NCI-H1417 (cell line): ENCODE measurements around the gene SMIM22.

Source experiments
- DNase-seq, 3 experiments: peaks; one replicate each; lab custom pipeline; 2025; lab: John Stamatoyannopoulos, UW

Gene SMIM22

GRCh38 chr16:4814542-4815173 is 19.5 kb downstream of the SMIM22 start:
- no peak for DNase-seq

GRCh38 chr16:4820652-4821051 is 25.5 kb downstream of the SMIM22 start:
- DNase-seq = no peak

GRCh38 chr16:4825196-4825595 is 30.0 kb downstream of the SMIM22 start:
- DNase-seq = no peak

DNA sequence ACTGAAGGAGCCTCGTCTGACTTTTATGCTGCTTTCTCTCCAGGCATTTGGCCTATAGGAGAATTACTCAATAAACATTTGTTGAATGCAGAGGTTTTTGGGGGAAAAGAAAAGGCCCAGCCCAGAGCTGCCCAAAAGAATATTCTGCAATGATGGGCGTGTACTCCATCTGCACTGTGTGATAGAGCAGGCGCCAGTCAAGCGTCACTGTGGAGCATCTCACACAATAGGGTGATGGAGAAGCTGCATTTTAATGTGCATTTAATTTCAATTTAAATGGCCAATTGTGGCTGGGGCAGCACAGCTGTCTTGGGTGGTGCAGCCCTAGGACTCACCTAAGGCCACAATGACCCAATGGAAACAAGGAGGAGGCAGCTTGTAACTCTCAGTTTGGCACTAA is 31.4 kb downstream of the SMIM22 start:
- no peak for DNase-seq

GRCh38 chr16:4826980-4827379 is 31.8 kb downstream of the SMIM22 start:
- no peak for DNase-seq

GRCh38 chr16:4828567-4829321 is 33.6 kb downstream of the SMIM22 start:
- DNase-seq = no peak

GRCh38 chr16:4830408-4830807 is 35.2 kb downstream of the SMIM22 start:
- no peak for DNase-seq

GRCh38 chr16:4831616-4832015 is 36.4 kb downstream of the SMIM22 start:
- DNase-seq = no peak

- DNase-seq = no peak
Measured at GRCh38 chr16:4832698-4833343, 37.7 kb downstream of the SMIM22 start.

DNA sequence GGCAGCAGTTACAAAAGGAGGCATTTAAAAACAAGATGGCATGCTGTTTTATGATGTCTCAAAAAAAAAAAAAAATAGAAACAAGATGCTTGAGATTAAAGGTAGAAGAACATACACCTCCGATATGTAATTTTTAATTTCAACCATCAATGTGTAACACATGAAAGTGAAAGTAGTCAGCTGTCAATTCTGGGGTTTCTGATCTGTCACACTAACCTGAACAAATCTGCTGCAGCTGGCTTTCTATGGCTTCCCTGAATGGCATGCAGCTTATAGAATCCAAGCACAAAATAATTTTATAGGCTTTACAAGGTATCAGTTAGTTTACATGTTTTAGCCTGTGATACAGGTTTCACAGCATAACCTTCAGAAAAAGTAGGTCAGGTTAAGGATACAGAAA is 38.4 kb downstream of the SMIM22 start:
- no peak for DNase-seq

GRCh38 chr16:4836727-4837126 is 41.6 kb downstream of the SMIM22 start:
- DNase-seq = no peak

DNA sequence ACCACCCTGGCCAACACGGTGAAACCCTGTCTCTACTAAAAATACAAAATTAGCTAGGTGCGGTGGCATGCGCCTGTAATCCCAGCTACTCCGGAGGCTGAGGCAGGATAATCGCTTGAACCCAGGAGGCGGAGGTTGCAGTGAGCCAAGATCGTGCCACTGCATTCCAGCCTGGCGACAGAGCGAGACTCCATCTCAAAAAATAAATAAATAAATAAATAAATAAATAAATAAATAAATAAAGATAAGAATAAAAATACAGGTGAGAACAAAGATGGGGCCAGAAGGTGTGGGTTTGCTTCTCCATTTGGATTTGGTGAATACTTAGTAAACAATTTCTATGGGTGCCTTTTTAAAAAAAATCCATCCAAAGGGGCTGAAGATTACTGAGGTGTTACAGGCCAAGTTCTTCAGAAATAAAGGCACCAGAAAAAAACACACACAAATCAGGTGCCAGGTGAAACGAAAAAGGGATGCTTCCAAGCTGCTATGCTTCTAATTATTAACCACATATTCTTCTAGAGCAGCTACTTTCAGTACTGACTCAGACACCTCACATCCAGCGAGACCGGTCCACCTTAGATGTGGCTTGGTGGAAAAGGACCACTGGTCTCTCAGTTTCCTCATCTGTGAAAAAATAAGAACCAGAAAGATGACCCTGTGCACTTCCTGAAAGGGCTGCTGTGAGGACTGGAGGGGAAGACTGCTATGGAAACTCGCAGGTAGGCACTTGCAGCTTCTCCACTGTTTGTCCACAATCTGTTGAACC is 42.7 kb downstream of the SMIM22 start:
- DNase-seq = no peak

DNA sequence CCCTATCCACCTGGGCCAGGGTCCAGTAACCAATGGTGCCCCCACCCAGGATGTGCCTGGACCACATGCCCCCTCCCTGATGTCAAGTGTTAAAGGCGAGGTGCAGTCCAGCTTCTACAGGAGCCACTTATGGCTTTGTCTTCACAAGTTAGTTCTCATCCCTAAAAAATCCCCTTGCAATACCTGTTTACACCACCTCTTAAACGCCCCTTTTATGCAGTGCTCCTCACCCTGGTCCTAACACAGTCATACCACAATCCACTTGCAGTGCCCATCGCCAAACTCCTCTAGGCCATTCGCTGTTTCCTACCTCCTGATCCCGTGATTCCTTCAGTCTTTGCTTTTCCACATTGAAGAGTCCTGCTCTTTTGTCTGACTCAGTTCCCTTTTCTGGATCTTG is 44.8 kb downstream of the SMIM22 start:
- DNase-seq = no peak

DNA sequence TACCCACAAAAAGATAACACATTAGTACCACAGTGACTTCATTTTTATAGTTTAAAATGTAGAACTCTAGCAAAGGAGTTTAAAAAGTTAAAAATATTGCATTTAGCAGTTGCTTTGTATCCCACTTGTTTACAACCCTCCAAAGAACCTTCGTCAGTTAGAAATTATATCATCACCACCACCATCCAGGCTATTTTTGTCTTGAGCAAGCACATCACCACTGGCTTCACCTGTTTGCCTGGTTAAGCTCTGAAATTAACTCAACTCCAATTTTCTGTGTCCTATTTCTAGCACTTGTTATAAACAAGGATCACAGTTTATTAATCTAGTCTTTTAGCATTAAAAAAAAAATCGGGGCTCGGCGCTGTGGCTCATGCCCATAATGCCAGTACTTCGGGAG is 45.8 kb downstream of the SMIM22 start:
- no peak for DNase-seq
